ENCODE measurements around the gene PCOLCE2. TPM values are rescaled to one million over a fixed set of nuclear protein-coding genes. Genes with fewer than 3 reads are reported as not detected.

The PCOLCE2 gene
- 46.4 and 69.2 TPM in 2 replicates for total RNA-seq (2014; rRNA removed; shearing (Covaris generic))
- polyA plus RNA-seq (2016; fragmentation: Nextera tagmentation; extraction: Ambion mirVana) = 45.4 and 48.5 TPM in 2 replicates

- no peaks in the 10 kb centered on the region for H3K27me3 ChIP-seq (replicated peaks; ENCODE audit: insufficient read depth)
- peak; percentile 71 for DNase-seq
- H3K79me2 ChIP-seq (ENCODE audit: insufficient read depth) = no peaks in the 10 kb centered on the region
- no peaks in the 10 kb centered on the region for H3K36me3 ChIP-seq (ENCODE audit: low read depth)
- H3K27ac ChIP-seq = no peak within 1 kb of the TSS
- peak within 1 kb of the TSS; percentile 87 for H2AFZ ChIP-seq
- no peaks in the 10 kb centered on the region for H3K9me3 ChIP-seq (ENCODE audit: low read depth)
- TF ChIP-seq EZH2phosphoT487 (IDR thresholded peaks at IDR 0.05; ENCODE audit: insufficient read depth, low read depth) (no peak), EZH2 (IDR thresholded peaks at IDR 0.05; ENCODE audit: insufficient read depth, poor library complexity, severe bottlenecking) (no peak)
- peak within 1 kb of the TSS; percentile 73 for H3K4me3 ChIP-seq
- WGBS, 2 experiments (ENCODE audit: low coverage in 1 of 2, low lambda C conversion rate in 2 of 2, missing lambda C conversion rate in 2 of 2) = 1 to 2% methylated on average over 53 to 54 of the region's 74 CpGs
- peak within 1 kb of the TSS; percentile 64 for H3K9ac ChIP-seq
- no peaks in the 10 kb centered on the region for H3K9me2 ChIP-seq (ENCODE audit: insufficient read depth)
- peaks cover 19% of the 10 kb centered on the region; the same call in 1 of the 2 replicates for H3F3A ChIP-seq (ENCODE audit: insufficient read depth)
- H3K4me1 ChIP-seq (ENCODE audit: insufficient read depth) = peaks cover 17% of the 10 kb centered on the region
- no peaks in the 10 kb centered on the region for H4K20me1 ChIP-seq (ENCODE audit: insufficient read depth)
- peak within 1 kb of the TSS; percentile 82 for H3K4me2 ChIP-seq (ENCODE audit: unreplicated experiment)
- in situ Hi-C loops (cut with MboI) = no loop called here
These were observed at the start of gene PCOLCE2 for GRCh38 chr3:142888481-142889211. PCOLCE2 (minus strand) TSS chr3:142889083; CDS start chr3:142888896, 187 bp downstream.

- H3K27me3 ChIP-seq (replicated peaks; ENCODE audit: insufficient read depth) = no peaks in the 10 kb centered on the region
- no peaks in the 10 kb centered on the region for H3K9me2 ChIP-seq (ENCODE audit: insufficient read depth)
- TF ChIP-seq EZH2phosphoT487 (IDR thresholded peaks at IDR 0.05; ENCODE audit: insufficient read depth, low read depth) (no peak), EZH2 (IDR thresholded peaks at IDR 0.05; ENCODE audit: insufficient read depth, poor library complexity, severe bottlenecking) (no peak)
- no peaks in the 10 kb centered on the region for H3K36me3 ChIP-seq (ENCODE audit: low read depth)
- no peak overlapping the region for H3K9ac ChIP-seq
- H3K4me1 ChIP-seq (ENCODE audit: insufficient read depth) = no peaks in the 10 kb centered on the region
- H3K4me2 ChIP-seq (ENCODE audit: unreplicated experiment) = no peak overlapping the region
- H2AFZ ChIP-seq = no peak overlapping the region
- no peaks in the 10 kb centered on the region for H4K20me1 ChIP-seq (ENCODE audit: insufficient read depth)
- no peaks in the 10 kb centered on the region for H3K79me2 ChIP-seq (ENCODE audit: insufficient read depth)
- 56 to 60% methylated on average over 5 of the region's 5 CpGs for WGBS, 2 experiments (ENCODE audit: low coverage in 1 of 2, low lambda C conversion rate in 2 of 2, missing lambda C conversion rate in 2 of 2)
- no peaks in the 10 kb centered on the region for H3F3A ChIP-seq (ENCODE audit: insufficient read depth)
- no peak overlapping the region for H3K4me3 ChIP-seq
- no peaks in the 10 kb centered on the region for H3K9me3 ChIP-seq (ENCODE audit: low read depth)
- DNase-seq = no peak
- no peak overlapping the region for H3K27ac ChIP-seq
- in situ Hi-C loops (cut with MboI) = no loop called here
These were observed 47.1 kb upstream of the PCOLCE2 start for GRCh38 chr3:142935963-142936362.

- Histone ChIP-seq H3K27me3 (replicated peaks; ENCODE audit: insufficient read depth) (no peaks in the 10 kb centered on the region), H3K9me2 (ENCODE audit: insufficient read depth) (no peaks in the 10 kb centered on the region), H3K4me2 (ENCODE audit: unreplicated experiment) (no peak overlapping the region), H3K27ac (no peak overlapping the region), H2AFZ (no peak overlapping the region), H3K79me2 (ENCODE audit: insufficient read depth) (no peaks in the 10 kb centered on the region), H3F3A (ENCODE audit: insufficient read depth) (no peaks in the 10 kb centered on the region), H3K9me3 (ENCODE audit: low read depth) (no peaks in the 10 kb centered on the region), H3K4me3 (no peak overlapping the region), H3K4me1 (ENCODE audit: insufficient read depth) (no peaks in the 10 kb centered on the region), H4K20me1 (ENCODE audit: insufficient read depth) (no peaks in the 10 kb centered on the region), H3K36me3 (ENCODE audit: low read depth) (no peaks in the 10 kb centered on the region), H3K9ac (no peak overlapping the region)
- no peak for TF ChIP-seq EZH2 (IDR thresholded peaks at IDR 0.05; ENCODE audit: insufficient read depth, poor library complexity, severe bottlenecking)
- no peak for TF ChIP-seq EZH2phosphoT487 (IDR thresholded peaks at IDR 0.05; ENCODE audit: insufficient read depth, low read depth)
- in situ Hi-C loops (cut with MboI) = no loop called here
- no peak for DNase-seq
- 69 to 84% methylated on average over 3 of the region's 3 CpGs for WGBS, 2 experiments (ENCODE audit: low coverage in 1 of 2, low lambda C conversion rate in 2 of 2, missing lambda C conversion rate in 2 of 2)
These were observed 46.0 kb upstream of the PCOLCE2 start for GRCh38 chr3:142934887-142935269.

GRCh38 chr3:142934128-142934886, 45.4 kb upstream of the PCOLCE2 start:
- in situ Hi-C loops (cut with MboI) = no loop called here

More at GRCh38 chr3:142934128-142934886, 45.4 kb upstream of the PCOLCE2 start:
- no peaks in the 10 kb centered on the region for H3K9me2 ChIP-seq (ENCODE audit: insufficient read depth)
- H2AFZ ChIP-seq = no peak overlapping the region
- H3K36me3 ChIP-seq (ENCODE audit: low read depth) = no peaks in the 10 kb centered on the region
- no peak for TF ChIP-seq EZH2 (IDR thresholded peaks at IDR 0.05; ENCODE audit: insufficient read depth, poor library complexity, severe bottlenecking)
- TF ChIP-seq EZH2phosphoT487 (IDR thresholded peaks at IDR 0.05; ENCODE audit: insufficient read depth, low read depth) = no peak
- no peak overlapping the region for H3K9ac ChIP-seq
- WGBS, 2 experiments (ENCODE audit: low coverage in 1 of 2, low lambda C conversion rate in 2 of 2, missing lambda C conversion rate in 2 of 2) = 77 to 82% methylated on average over 7 of the region's 7 CpGs
- H3K27ac ChIP-seq = no peak overlapping the region
- no peaks in the 10 kb centered on the region for H3F3A ChIP-seq (ENCODE audit: insufficient read depth)
- H3K4me1 ChIP-seq (ENCODE audit: insufficient read depth) = no peaks in the 10 kb centered on the region
- H3K4me2 ChIP-seq (ENCODE audit: unreplicated experiment) = no peak overlapping the region
- H3K79me2 ChIP-seq (ENCODE audit: insufficient read depth) = no peaks in the 10 kb centered on the region
- H3K4me3 ChIP-seq = no peak overlapping the region
- DNase-seq = no peak
- H3K27me3 ChIP-seq (replicated peaks; ENCODE audit: insufficient read depth) = no peaks in the 10 kb centered on the region
- no peaks in the 10 kb centered on the region for H4K20me1 ChIP-seq (ENCODE audit: insufficient read depth)
- H3K9me3 ChIP-seq (ENCODE audit: low read depth) = no peaks in the 10 kb centered on the region

Measured in GM23248 (cell line).